Measurements from ENCODE around the gene CYTH3. TPM values are rescaled to one million over a fixed set of nuclear protein-coding genes. Genes with fewer than 3 reads are reported as not detected.

CYTH3 gene
- total RNA-seq, 1 experiment from 2014 or later: 73.4 TPM

DNA sequence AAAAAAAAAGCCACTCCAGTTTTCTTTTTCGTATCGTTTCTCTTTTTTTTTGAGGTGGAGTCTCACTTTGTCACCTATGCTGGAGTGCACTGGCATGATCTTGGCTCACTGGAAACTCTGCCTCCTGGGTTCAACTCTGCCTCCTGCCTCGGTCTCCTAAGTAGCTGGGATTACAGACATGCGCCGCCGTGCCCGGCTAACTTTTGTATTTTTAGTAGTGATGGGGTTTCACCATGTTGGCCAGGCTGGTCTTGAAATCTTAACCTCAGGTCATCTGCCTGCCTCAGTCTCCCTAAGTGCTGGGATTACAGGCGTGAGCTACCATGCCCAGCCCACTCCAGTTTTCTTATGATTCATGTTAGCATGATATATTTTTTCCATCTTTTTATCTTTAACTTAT lies 148.6 kb downstream of the CYTH3 start:
- H3K27ac Mint-ChIP-seq (ENCODE audit: unreplicated experiment): no peak overlapping the region

DNA sequence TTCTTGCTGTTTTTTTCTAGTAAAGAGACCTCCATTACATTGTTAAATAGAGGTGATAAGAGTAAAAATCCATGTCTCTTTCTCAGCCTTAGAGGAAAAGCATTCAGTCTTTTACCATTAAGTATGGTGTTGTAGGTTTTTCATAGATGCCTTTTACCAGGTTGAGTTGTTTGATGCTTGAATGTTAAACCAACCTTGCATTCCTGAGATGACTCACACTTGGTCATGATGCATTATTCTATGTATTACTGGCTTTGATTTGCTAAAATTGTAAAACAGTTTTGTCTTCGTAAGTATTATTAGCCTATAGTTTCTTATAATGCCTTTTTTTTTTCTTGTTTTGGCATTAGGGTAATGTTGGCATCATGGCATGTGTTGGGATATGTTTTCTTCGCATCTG lies 151.3 kb downstream of the CYTH3 start:
- H3K36me3 Mint-ChIP-seq (ENCODE audit: insufficient read depth, unreplicated experiment): peaks cover 67% of the 10 kb centered on the region
- peaks cover 4% of the 10 kb centered on the region for H3K9me3 Mint-ChIP-seq (ENCODE audit: low read depth, unreplicated experiment)

More for the DNA sequence above, 148.6 kb downstream of the CYTH3 start:
- DNase-seq: no peak
- CTCF ChIA-PET: interaction anchor here (0.6 to 0.8 kb wide), 2 partner anchors 138 to 262 kb away, joined by 3 to 5 read pairs; no protein-coding TSS in a partner anchor
- TF ChIP-seq, protein P1, sequence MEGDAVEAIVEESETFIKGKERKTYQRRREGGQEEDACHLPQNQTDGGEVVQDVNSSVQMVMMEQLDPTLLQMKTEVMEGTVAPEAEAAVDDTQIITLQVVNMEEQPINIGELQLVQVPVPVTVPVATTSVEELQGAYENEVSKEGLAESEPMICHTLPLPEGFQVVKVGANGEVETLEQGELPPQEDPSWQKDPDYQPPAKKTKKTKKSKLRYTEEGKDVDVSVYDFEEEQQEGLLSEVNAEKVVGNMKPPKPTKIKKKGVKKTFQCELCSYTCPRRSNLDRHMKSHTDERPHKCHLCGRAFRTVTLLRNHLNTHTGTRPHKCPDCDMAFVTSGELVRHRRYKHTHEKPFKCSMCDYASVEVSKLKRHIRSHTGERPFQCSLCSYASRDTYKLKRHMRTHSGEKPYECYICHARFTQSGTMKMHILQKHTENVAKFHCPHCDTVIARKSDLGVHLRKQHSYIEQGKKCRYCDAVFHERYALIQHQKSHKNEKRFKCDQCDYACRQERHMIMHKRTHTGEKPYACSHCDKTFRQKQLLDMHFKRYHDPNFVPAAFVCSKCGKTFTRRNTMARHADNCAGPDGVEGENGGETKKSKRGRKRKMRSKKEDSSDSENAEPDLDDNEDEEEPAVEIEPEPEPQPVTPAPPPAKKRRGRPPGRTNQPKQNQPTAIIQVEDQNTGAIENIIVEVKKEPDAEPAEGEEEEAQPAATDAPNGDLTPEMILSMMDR (IDR thresholded peaks at IDR 0.05; ENCODE audit: unreplicated experiment): no peak
- H3K4me3 Mint-ChIP-seq (ENCODE audit: low read depth, unreplicated experiment): no peak overlapping the region
- H3K27me3 Mint-ChIP-seq (ENCODE audit: unreplicated experiment): no peaks in the 10 kb centered on the region
- BruUV-seq (replicated peaks): no TSS peak
- peaks cover 4% of the 10 kb centered on the region for H3K9me3 Mint-ChIP-seq (ENCODE audit: low read depth, unreplicated experiment)
- H3K36me3 Mint-ChIP-seq (ENCODE audit: insufficient read depth, unreplicated experiment): peaks cover 64% of the 10 kb centered on the region
- intact Hi-C loops (cut with micrococcal nuclease; ENCODE audit: unreplicated experiment): no loop called here
- no peaks in the 10 kb centered on the region for H3K4me1 Mint-ChIP-seq (ENCODE audit: low read depth, unreplicated experiment)

DNA sequence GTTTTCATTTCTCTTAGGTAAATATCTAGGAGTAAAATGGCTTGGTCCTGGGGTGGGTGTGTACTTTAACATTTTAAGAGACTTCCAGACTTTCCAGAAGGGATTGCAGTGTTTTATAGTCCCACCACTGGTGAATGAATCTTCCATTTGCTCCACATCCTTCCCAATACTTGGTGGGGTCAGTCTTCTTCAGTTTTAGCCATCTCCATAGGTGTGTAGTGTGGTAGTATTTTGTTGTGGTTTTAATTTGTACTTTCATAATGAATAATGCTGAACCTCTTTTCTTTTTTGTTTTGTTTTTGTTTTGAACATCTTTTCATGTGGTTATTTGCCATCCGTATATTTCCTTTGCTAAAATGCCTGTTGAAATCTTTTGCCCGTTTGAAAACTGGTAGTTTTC lies 154.9 kb downstream of the CYTH3 start:
- Mint-ChIP-seq H3K27me3 (ENCODE audit: unreplicated experiment) (no peaks in the 10 kb centered on the region), H3K4me3 (ENCODE audit: low read depth, unreplicated experiment) (no peak overlapping the region), H3K9me3 (ENCODE audit: low read depth, unreplicated experiment) (peaks cover 4% of the 10 kb centered on the region), H3K27ac (ENCODE audit: unreplicated experiment) (no peak overlapping the region), H3K36me3 (ENCODE audit: insufficient read depth, unreplicated experiment) (peaks cover 61% of the 10 kb centered on the region), H3K4me1 (ENCODE audit: low read depth, unreplicated experiment) (no peaks in the 10 kb centered on the region)
- CTCF ChIA-PET: no interaction called here
- BruUV-seq (replicated peaks): no TSS peak
- no peak for DNase-seq
- TF ChIP-seq, protein P1 (IDR thresholded peaks at IDR 0.05; ENCODE audit: unreplicated experiment): no peak
- intact Hi-C loops (cut with micrococcal nuclease; ENCODE audit: unreplicated experiment): no loop called here

More for the DNA sequence above, 151.3 kb downstream of the CYTH3 start:
- no peak overlapping the region for H3K4me3 Mint-ChIP-seq (ENCODE audit: low read depth, unreplicated experiment)
- CTCF ChIA-PET: interaction anchor here (0.6 kb wide), 1 partner anchor 16 kb away, joined by 4 read pairs; no protein-coding TSS in a partner anchor
- H3K27ac Mint-ChIP-seq (ENCODE audit: unreplicated experiment): no peak overlapping the region
- intact Hi-C loops (cut with micrococcal nuclease; ENCODE audit: unreplicated experiment): no loop called here
- BruUV-seq (replicated peaks): no TSS peak
- H3K27me3 Mint-ChIP-seq (ENCODE audit: unreplicated experiment): no peaks in the 10 kb centered on the region
- TF ChIP-seq, protein P1 (IDR thresholded peaks at IDR 0.05; ENCODE audit: unreplicated experiment): no peak
- no peak for DNase-seq
- H3K4me1 Mint-ChIP-seq (ENCODE audit: low read depth, unreplicated experiment): no peaks in the 10 kb centered on the region

DNA sequence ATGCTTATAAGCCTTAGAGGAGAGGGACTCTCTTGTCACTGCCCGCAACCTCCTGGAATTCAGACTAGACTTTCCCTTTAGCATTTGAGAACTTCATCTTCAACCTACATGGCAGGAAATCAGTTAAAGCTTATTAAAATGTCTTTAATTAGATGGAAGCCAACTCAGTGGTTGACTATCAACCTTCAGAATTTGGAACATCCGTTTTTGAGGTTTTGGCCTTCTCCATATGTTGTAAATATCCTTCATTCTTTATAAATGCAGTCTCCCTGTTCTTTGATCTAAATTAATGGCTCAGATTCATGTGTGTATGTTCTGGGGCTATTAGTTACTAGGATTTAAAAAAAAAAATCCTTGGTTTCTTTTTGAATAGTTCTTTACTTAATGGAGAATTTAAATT lies 156.2 kb downstream of the CYTH3 start:
- no peaks in the 10 kb centered on the region for H3K4me1 Mint-ChIP-seq (ENCODE audit: low read depth, unreplicated experiment)
- H3K9me3 Mint-ChIP-seq (ENCODE audit: low read depth, unreplicated experiment): no peaks in the 10 kb centered on the region
- DNase-seq: no peak
- H3K27me3 Mint-ChIP-seq (ENCODE audit: unreplicated experiment): no peaks in the 10 kb centered on the region
- no peak overlapping the region for H3K4me3 Mint-ChIP-seq (ENCODE audit: low read depth, unreplicated experiment)
- BruUV-seq (replicated peaks): no TSS peak
- TF ChIP-seq, protein P1 (IDR thresholded peaks at IDR 0.05; ENCODE audit: unreplicated experiment): no peak
- H3K27ac Mint-ChIP-seq (ENCODE audit: unreplicated experiment): no peak overlapping the region
- CTCF ChIA-PET: interaction anchor here (0.7 kb wide), 1 partner anchor 11 kb away, joined by 4 read pairs; no protein-coding TSS in a partner anchor
- intact Hi-C loops (cut with micrococcal nuclease; ENCODE audit: unreplicated experiment): no loop called here
- peaks cover 55% of the 10 kb centered on the region for H3K36me3 Mint-ChIP-seq (ENCODE audit: insufficient read depth, unreplicated experiment)

Other genes starting within 250 kb of the CYTH3 start
- 0.47 and 0.59 TPM in 2 replicates for gene ANKRD61, start 241.2 kb downstream of the CYTH3 start, total RNA-seq (2022)
- 182 and 197 TPM in 2 replicates for gene EIF2AK1, start 213.4 kb downstream of the CYTH3 start, total RNA-seq (2022)
- 19.6 and 20.5 TPM in 2 replicates for gene USP42, start 167.7 kb downstream of the CYTH3 start, total RNA-seq (2022)
- gene FAM220A, start 76.3 kb upstream of the CYTH3 start, total RNA-seq (2022): 25.3 and 29.7 TPM in 2 replicates
- 574 and 592 TPM in 2 replicates for gene RAC1, start 101.9 kb upstream of the CYTH3 start, total RNA-seq (2022)
- 36.8 and 38.1 TPM in 2 replicates for gene DAGLB, start 175.3 kb upstream of the CYTH3 start, total RNA-seq (2022)
- 292 and 301 TPM in 2 replicates for gene KDELR2, start 211.5 kb upstream of the CYTH3 start, total RNA-seq (2022)